Measurements from ENCODE around the gene RPUSD4.

RPUSD4 gene

DNA sequence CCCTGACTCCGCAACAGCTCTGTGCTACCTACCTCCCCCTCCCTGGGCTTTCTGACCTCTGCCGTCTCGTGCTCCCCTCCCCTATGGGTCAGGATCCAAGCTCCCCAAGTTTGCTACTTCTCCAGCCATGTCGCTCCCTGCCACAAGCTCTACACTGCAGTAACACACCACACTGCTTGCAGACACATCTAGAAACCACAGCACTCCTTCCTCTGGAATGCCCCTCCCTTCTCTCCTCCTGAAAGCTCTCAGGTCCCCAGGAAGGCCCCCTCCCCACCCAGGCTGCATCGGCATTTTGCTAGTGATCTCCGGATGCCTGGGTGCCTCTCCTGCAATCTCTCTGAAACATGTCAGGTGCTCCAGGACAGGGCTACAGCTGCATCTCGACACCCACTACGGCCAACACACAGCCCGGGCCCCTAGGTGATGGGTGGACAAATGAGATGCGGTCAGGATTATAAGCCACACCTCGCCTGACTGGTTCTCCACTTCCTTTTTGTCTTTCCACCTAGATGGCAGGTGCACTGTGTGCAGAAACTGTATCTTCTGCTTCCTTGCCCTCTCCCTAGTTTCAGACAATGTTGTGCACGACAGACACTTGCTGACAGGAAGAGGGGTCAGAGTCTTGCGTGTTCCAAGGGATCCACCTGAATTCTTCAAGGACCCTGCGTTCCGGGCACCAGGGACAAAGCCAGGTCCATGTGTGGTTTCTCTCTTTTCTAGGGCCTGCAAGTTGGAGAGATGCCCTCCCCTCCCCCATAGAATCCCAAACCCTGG is 22.9 kb downstream of the RPUSD4 start:
- no peak for DNase-seq (ENCODE audit: low read depth)
- H3K4me3 ChIP-seq (ENCODE audit: low read depth, low read length) = no peak overlapping the region
- TF ChIP-seq POLR2A (IDR thresholded peaks at IDR 0.05; ENCODE audit: extremely low read depth, insufficient read length) (no peak), MYC (IDR thresholded peaks at IDR 0.05; ENCODE audit: low read depth, low read length) (no peak)
- TF ChIP-seq, protein P1, sequence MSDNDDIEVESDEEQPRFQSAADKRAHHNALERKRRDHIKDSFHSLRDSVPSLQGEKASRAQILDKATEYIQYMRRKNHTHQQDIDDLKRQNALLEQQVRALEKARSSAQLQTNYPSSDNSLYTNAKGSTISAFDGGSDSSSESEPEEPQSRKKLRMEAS (IDR thresholded peaks at IDR 0.05; ENCODE audit: low read depth, low read length) = no peak
- TF ChIP-seq, protein P2, sequence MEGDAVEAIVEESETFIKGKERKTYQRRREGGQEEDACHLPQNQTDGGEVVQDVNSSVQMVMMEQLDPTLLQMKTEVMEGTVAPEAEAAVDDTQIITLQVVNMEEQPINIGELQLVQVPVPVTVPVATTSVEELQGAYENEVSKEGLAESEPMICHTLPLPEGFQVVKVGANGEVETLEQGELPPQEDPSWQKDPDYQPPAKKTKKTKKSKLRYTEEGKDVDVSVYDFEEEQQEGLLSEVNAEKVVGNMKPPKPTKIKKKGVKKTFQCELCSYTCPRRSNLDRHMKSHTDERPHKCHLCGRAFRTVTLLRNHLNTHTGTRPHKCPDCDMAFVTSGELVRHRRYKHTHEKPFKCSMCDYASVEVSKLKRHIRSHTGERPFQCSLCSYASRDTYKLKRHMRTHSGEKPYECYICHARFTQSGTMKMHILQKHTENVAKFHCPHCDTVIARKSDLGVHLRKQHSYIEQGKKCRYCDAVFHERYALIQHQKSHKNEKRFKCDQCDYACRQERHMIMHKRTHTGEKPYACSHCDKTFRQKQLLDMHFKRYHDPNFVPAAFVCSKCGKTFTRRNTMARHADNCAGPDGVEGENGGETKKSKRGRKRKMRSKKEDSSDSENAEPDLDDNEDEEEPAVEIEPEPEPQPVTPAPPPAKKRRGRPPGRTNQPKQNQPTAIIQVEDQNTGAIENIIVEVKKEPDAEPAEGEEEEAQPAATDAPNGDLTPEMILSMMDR (IDR thresholded peaks at IDR 0.05; ENCODE audit: low read depth, low read length) = no peak

DNA sequence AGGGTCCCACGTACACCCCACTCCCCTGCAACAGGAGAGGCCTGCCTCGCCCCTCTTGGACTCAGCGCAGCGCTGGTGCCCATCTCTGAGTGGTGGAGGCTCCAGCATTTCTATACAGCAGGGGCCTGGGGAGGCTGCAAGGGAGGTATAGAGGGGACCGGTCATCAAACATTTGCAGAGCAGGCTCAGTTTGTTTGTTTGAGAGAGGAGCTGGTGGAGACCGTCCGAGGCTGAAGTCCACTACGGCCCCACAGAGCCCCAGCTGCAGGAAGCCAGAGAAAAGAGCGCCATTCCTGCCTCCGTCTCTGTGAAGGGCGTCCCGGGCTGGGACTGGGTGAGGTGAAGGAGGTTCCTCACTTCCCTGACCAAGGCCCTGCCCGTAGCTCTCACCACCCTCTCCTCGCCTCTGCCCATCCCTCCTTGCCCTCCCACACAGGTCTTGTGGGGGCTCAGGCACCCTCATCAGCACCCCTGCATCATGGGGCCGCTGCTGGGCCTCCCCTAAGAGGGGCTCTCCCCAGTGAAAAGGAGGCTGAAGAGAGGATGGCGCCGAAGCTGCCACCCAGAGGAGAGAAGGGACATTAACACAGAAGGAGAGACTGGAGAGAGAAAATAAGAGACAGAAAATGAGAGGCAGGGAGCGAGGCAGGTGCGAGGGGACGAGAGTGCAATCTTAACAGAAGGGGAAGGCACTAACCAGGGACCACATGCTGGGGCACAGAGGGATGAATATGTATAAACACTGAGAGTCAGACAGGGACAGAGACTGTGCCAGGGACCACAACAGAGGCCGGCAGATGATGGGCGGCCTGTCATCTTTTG is 24.5 kb downstream of the RPUSD4 start:
- no peak overlapping the region for H3K4me3 ChIP-seq (ENCODE audit: low read depth, low read length)
- TF ChIP-seq, protein P1 (IDR thresholded peaks at IDR 0.05; ENCODE audit: low read depth, low read length) = no peak
- TF ChIP-seq, protein P2 (IDR thresholded peaks at IDR 0.05; ENCODE audit: low read depth, low read length) = peak; percentile 2
- no peak for TF ChIP-seq POLR2A (IDR thresholded peaks at IDR 0.05; ENCODE audit: extremely low read depth, insufficient read length)
- DNase-seq (ENCODE audit: low read depth) = no peak

DNA sequence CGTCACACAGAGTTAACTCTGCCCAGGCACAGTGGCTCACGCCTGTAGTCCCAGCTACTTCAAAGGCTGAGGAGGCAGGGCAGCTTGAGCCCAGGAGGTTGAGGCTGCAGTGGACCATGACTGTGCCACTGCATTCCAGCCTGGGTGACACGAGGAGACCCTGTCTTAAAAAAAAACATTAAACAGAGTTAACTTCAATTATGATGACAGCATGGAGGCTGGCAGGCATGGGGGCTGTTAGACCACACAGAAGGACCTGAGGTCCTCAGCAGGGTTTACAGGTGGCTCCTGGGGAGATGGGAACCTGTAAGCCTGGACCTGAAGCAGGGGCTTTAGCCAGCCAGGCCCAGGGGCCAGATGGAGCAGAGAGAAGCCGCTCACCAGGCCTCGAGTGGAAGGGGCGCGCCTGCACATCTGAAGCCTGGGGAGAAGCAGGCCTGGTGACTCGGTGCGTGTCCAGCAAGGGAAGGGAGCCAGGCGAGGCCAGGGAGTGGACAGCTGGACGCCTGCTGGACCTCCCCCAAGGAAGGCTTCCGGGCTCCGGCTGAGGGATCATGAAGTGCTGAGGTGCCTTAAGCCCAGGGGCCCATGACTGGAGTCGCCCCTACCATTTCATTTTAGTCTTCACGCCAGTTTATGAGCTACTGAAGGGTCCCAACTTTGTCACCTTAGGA is 25.3 kb downstream of the RPUSD4 start:
- DNase-seq (ENCODE audit: low read depth) = no peak
- no peak overlapping the region for H3K4me3 ChIP-seq (ENCODE audit: low read depth, low read length)
- TF ChIP-seq, protein P2 (IDR thresholded peaks at IDR 0.05; ENCODE audit: low read depth, low read length) = no peak
- TF ChIP-seq MYC (IDR thresholded peaks at IDR 0.05; ENCODE audit: low read depth, low read length) = no peak
- no peak for TF ChIP-seq POLR2A (IDR thresholded peaks at IDR 0.05; ENCODE audit: extremely low read depth, insufficient read length)
- TF ChIP-seq, protein P1 (IDR thresholded peaks at IDR 0.05; ENCODE audit: low read depth, low read length) = no peak

GRCh38 chr11:126185259-126186024 is 26.0 kb downstream of the RPUSD4 start:
- TF ChIP-seq, protein P2 (IDR thresholded peaks at IDR 0.05; ENCODE audit: low read depth, low read length) = no peak
- TF ChIP-seq POLR2A (IDR thresholded peaks at IDR 0.05; ENCODE audit: extremely low read depth, insufficient read length) (no peak), MYC (IDR thresholded peaks at IDR 0.05; ENCODE audit: low read depth, low read length) (no peak)
- TF ChIP-seq, protein P1 (IDR thresholded peaks at IDR 0.05; ENCODE audit: low read depth, low read length) = no peak
- no peak overlapping the region for H3K4me3 ChIP-seq (ENCODE audit: low read depth, low read length)
- DNase-seq (ENCODE audit: low read depth) = no peak

DNA sequence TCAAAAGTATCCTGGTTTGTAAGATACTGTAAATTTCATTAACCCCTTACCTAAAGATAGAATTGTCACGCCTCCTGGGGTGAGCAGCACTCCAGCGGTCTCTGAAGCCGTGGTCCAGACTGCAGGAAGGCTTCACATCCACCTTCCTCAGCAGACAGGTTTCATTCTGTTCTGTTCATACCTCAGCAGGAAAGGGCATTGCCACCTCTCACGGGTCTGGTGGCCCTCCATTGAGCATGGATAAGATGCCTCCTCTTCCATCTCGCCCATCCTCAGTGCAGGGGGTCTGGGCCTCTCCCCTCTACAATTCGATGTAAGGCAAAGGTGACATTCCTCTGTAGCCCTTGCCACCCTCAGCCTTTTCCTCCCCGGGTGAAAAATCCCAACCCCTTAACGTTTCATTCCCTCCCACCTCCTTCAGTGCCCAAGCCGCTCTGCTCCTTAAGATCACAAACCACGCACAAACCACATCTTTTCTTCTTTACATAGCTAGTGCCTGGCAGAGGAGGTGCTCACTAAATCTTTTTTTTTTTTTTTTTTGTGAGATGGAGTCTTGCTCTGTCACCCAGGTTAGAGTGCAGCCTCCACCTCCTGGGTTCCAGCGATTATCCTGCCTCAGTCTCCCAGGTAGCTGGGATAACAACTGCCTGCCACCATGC is 28.5 kb downstream of the RPUSD4 start:
- TF ChIP-seq, protein P1 (IDR thresholded peaks at IDR 0.05; ENCODE audit: low read depth, low read length) = no peak
- TF ChIP-seq MYC (IDR thresholded peaks at IDR 0.05; ENCODE audit: low read depth, low read length) = no peak
- TF ChIP-seq POLR2A (IDR thresholded peaks at IDR 0.05; ENCODE audit: extremely low read depth, insufficient read length) = no peak
- TF ChIP-seq, protein P2 (IDR thresholded peaks at IDR 0.05; ENCODE audit: low read depth, low read length) = no peak
- DNase-seq (ENCODE audit: low read depth) = peak; percentile 14

More for the DNA sequence above, 28.5 kb downstream of the RPUSD4 start:
- H3K4me3 ChIP-seq (ENCODE audit: low read depth, low read length) = no peak overlapping the region

All from NB4 (cell line).